Measurements from ENCODE around the gene PCDH19.

The PCDH19 gene

DNA sequence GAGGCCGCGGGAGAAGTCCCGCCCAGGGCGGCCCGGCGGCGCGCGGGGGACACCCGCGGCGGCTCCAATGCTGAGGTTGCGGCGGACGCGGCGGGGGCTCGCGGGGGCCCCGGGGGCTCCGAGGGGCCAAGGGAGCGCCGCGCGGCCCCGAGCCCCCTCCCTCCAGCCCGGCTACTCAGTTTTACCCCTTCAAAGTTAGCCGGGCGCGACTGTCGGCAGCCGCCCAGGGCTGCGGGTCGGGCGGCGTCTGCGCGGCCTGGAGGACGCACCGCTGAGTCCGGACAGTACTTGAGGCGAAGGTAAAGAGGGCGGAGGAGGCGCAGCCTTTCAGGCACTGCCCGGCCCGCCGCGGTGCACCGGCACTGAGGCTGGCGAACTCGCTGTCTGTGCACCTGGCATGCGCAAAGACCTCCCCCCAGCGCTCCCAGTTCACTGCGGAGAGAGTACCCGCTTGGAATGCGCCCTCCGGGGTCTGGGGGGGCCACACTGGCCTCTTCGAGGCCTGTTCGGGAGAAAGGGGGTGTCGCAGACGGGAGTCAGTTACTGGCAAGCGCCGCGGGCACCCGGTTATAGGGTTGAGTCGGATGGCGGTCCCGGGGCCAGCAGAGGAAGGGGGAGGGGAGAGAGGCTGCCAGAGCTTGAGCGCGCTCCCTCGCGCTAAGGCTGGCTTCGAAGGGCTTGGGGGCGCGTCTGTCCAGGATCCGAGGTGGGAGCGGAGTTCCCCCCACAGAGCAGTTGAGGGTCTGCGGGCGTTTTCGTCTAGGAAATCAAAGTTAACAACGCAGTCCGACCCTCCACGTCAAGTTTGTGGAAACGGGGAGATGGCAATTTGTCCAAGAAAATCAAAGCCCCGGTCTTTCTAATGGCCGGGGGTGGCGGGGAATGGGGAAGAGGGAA lies 1.1 kb downstream of the PCDH19 start:
- TF ChIP-seq, protein P1, sequence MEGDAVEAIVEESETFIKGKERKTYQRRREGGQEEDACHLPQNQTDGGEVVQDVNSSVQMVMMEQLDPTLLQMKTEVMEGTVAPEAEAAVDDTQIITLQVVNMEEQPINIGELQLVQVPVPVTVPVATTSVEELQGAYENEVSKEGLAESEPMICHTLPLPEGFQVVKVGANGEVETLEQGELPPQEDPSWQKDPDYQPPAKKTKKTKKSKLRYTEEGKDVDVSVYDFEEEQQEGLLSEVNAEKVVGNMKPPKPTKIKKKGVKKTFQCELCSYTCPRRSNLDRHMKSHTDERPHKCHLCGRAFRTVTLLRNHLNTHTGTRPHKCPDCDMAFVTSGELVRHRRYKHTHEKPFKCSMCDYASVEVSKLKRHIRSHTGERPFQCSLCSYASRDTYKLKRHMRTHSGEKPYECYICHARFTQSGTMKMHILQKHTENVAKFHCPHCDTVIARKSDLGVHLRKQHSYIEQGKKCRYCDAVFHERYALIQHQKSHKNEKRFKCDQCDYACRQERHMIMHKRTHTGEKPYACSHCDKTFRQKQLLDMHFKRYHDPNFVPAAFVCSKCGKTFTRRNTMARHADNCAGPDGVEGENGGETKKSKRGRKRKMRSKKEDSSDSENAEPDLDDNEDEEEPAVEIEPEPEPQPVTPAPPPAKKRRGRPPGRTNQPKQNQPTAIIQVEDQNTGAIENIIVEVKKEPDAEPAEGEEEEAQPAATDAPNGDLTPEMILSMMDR (IDR thresholded peaks at IDR 0.05), result no peak
- no peak for TF ChIP-seq ZFX (IDR thresholded peaks at IDR 0.05; ENCODE audit: borderline replicate concordance)
- no peak overlapping the region for H3K27ac ChIP-seq

DNA sequence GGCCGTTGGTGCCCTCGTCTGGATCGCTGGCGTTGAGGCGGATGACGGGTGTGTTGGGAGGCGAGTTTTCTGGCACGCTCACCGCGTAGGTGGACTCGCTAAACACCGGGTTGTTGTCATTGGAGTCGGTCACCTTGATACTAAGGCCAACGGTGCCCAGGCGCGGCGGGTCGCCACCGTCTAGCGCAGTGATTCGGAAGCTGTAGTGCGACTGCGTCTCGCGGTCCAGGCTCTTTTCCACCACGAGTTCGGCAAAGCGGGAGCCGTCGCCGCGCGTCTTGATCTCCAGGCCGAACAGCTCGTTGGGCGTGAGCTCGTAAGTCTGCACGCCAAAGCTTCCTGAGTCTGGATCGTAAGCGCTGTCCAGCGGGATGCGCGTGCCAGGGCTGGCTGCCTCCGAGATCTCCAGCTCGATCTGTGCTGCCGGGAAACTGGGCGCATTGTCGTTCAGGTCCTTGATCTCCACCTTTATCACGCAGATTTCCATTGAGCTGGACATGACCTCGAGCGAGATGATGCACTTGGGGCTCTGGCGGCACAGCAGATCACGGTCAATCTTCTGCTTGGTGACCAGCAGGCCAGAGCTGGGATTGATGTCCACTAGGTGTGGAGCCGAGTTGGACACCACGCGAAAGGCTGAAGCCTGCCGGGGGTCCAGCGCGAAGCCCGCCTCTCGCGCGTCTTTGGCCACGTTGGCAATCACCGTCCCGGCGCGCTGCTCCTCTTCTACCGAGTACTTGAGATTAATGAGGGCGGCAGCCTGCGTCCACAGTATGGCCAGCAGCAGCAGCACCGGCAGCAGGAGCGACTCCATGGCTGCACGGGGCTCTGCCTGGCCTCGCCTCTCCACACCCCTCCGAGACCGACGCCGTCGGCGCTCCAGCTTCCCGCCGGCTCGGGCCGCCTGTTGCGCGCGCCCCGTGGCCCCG lies 2.0 kb downstream of the PCDH19 start:
- no peak overlapping the region for H3K27ac ChIP-seq
- TF ChIP-seq, protein P1 (IDR thresholded peaks at IDR 0.05), result no peak
- TF ChIP-seq ZFX (IDR thresholded peaks at IDR 0.05; ENCODE audit: borderline replicate concordance), result no peak

DNA sequence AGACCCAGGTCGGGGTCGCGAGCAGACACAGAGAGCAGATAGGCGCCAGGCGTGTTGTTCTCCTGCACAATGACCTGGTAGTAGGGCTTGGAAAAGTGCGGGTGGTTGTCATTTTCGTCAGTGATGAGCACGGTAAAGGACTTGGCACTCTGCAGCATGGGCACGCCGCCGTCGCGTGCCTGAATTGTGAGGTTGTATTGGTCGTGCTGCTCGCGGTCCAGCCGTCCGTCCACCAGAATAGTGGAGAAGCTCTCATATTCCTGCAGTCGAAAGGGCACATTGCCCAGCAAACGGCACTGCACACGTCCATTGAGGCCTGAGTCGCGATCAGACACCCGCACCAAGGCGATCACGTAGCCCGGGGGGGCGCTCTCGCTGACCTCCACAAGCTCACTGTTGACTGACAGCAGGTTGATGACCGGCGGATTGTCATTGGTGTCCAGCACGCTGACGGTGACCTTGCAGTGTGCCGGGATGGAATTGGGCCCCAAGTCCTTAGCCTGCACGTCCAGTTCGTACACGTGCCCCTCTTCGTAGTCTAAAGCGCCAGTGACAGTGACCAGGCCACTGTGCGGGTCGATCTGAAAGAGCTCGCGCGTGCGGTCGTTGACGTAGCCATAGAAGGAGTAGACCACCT lies 2.8 kb downstream of the PCDH19 start:
- TF ChIP-seq ZFX (IDR thresholded peaks at IDR 0.05; ENCODE audit: borderline replicate concordance), result no peak
- TF ChIP-seq, protein P1 (IDR thresholded peaks at IDR 0.05), result no peak
- no peak overlapping the region for H3K27ac ChIP-seq

DNA sequence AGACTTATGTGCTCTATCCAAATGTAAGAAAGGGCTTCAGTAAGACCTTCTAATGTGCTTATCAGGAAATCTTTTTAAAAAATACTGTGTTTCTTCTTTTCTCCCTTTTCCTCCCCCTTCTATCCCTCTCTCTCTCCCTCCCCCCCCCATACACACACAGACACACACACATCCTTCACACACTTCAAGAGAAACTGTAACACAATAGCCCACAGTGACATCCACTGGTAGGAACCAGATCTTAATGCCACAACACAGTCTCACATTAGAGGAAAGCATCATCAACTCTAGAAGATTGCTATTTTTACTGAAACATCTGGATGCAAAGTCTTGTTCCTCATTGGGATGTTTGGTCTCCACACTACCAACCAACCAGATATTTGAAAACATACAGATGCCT lies 4.6 kb downstream of the PCDH19 start:
- TF ChIP-seq, protein P1 (IDR thresholded peaks at IDR 0.05), result no peak
- no peak for TF ChIP-seq ZFX (IDR thresholded peaks at IDR 0.05; ENCODE audit: borderline replicate concordance)
- H3K27ac ChIP-seq, result no peak overlapping the region

DNA sequence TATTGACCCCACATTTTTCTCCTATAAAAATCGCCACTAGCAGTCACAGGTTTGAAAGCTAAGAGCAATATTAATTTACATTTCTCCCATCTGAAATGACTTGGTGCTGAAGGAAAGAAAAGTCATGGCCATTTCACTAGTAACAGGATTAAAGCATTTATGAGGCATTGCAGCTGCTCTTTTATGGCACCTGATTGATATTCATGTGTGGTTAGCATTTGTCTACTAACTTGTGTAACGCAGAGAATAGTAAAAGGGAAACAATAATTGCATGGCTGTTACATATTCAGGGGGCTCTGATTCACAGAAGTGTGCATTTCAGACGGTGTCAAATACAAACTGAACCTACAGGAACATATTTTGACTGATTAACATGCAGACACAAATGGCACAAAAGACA lies 5.2 kb downstream of the PCDH19 start:
- TF ChIP-seq, protein P1 (IDR thresholded peaks at IDR 0.05), result no peak
- no peak for TF ChIP-seq ZFX (IDR thresholded peaks at IDR 0.05; ENCODE audit: borderline replicate concordance)
- no peak overlapping the region for H3K27ac ChIP-seq

DNA sequence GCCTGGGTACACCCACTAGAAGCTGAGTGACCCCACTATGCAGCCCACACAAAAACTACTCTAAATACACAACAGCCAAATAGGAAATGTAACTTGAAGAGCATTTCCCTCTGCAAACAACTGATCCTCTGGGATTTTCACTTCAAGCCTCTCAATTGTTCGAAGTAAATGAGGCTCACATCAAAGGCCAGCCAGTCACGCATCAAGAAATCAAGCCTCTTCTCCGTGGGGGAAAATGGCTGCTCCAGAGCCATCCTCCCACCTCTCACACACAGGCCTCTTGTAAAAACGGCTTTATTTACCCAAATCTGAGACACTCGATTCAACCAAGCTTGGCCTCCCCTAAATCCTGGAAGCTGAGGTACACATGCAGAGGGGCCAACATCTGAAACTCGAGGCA lies 14.3 kb downstream of the PCDH19 start:
- TF ChIP-seq, protein P1 (IDR thresholded peaks at IDR 0.05), result no peak
- no peak for TF ChIP-seq ZFX (IDR thresholded peaks at IDR 0.05; ENCODE audit: borderline replicate concordance)
- no peak overlapping the region for H3K27ac ChIP-seq

All from 22Rv1 (cell line).